ENCODE results near the gene BAIAP3.

- TF ChIP-seq CTCF (conservative IDR thresholded peaks at IDR 0.05; ENCODE audit: low read depth in 2 of 2) (no peak), EZH2 (IDR thresholded peaks at IDR 0.05; ENCODE audit: low read depth, unreplicated experiment) (no peak), POLR2AphosphoS5 (IDR thresholded peaks at IDR 0.05; ENCODE audit: low read depth) (no peak), EZH2phosphoT487 (IDR thresholded peaks at IDR 0.05; ENCODE audit: unreplicated experiment) (no peak)
Measured at GRCh38 chr16:1297018-1297696, 36.3 kb upstream of the BAIAP3 start.

Measured in GM23338 (cell line).